ENCODE measurements around the gene BACH1. TPM values are rescaled to one million over a fixed set of nuclear protein-coding genes. Genes with fewer than 3 reads are reported as not detected.
A peak's percentile ranks its signal among the peaks of the same experiment; 100 is the strongest.
"Not testable (repeated sequence)": the region's sequence is repeated elsewhere in the genome, so short reads cannot be mapped to it uniquely, and the experiment has no call there.

Gene BACH1
- total and polyA plus RNA-seq, 2 experiments from 2014 or later, result 23.9 to 52.7 TPM

DNA sequence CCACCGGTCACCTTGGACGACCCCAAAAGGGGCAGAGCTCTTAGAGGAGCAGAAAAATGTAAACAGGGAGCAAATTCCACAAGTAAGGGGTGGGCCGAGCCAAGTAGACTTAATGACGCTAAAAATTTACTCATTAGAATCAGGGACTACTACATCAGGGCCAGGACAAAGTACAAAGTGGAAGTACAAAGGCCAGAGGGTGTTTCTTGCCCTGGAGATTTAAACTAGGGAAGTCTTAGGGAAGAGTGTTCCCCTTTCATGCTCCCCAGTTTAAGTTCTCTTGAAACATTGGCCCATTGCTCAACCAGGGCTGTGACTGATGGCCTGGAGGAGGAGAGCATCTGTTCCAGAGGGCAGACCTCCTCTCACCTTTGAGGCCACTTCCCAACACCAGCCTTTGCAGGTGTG, 48.6 kb downstream of the BACH1 start:
- WGBS, 2 experiments (ENCODE audit: low coverage in 1 of 2, low lambda C conversion rate in 2 of 2, missing lambda C conversion rate in 2 of 2), result 97% methylated on average over 4 of the region's 4 CpGs
- TF ChIP-seq EZH2phosphoT487 (IDR thresholded peaks at IDR 0.05; ENCODE audit: insufficient read depth, low read depth) (no peak), EZH2 (IDR thresholded peaks at IDR 0.05; ENCODE audit: insufficient read depth, poor library complexity, severe bottlenecking) (no peak)

DNA sequence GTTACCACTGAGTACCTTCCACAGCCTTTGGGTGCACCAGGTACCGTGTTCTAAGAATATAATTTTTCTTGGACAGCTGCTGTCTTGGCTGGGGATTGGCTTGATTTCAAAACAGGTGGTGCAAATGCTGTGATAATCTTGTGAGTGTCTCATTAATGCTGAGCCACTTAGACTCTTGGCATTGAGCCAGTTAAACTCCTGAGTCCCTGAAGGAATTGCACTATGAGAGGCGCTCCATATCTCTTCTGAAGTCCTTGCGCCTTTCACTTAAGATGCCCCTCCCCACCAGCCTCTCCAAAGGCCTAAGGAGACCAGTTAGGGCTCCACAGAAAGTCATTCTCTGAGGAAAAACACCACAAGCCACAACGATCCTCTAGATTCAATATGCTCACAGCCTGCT, 51.0 kb downstream of the BACH1 start:
- H3K9ac ChIP-seq, result no peak overlapping the region
- DNase-seq, result no peak
- peaks cover 33% of the 10 kb centered on the region for H3K4me1 ChIP-seq (ENCODE audit: insufficient read depth)
- H3K36me3 ChIP-seq (ENCODE audit: low read depth), result 0 out of 2 replicates have a peak, but pooled peaks cover 8% of the 10 kb centered on the region
- in situ Hi-C loops (cut with MboI), result no loop called here
- peaks cover 78% of the 10 kb centered on the region for H3K79me2 ChIP-seq (ENCODE audit: insufficient read depth)
- WGBS, 2 experiments (ENCODE audit: low coverage in 1 of 2, low lambda C conversion rate in 2 of 2, missing lambda C conversion rate in 2 of 2), result 98 to 100% methylated on average over 4 of the region's 4 CpGs
- no peak overlapping the region for H2AFZ ChIP-seq
- H3K27ac ChIP-seq, result no peak overlapping the region
- H4K20me1 ChIP-seq (ENCODE audit: insufficient read depth), result no peaks in the 10 kb centered on the region
- H3F3A ChIP-seq (ENCODE audit: insufficient read depth), result peaks cover 33% of the 10 kb centered on the region
- H3K4me3 ChIP-seq, result no peak overlapping the region
- H3K9me3 ChIP-seq (ENCODE audit: low read depth), result no peaks in the 10 kb centered on the region
- TF ChIP-seq EZH2phosphoT487 (IDR thresholded peaks at IDR 0.05; ENCODE audit: insufficient read depth, low read depth), result no peak
- no peak for TF ChIP-seq EZH2 (IDR thresholded peaks at IDR 0.05; ENCODE audit: insufficient read depth, poor library complexity, severe bottlenecking)
- H3K4me2 ChIP-seq (ENCODE audit: unreplicated experiment), result no peak overlapping the region
- H3K27me3 ChIP-seq (replicated peaks; ENCODE audit: insufficient read depth), result no peaks in the 10 kb centered on the region
- no peaks in the 10 kb centered on the region for H3K9me2 ChIP-seq (ENCODE audit: insufficient read depth)

More for the DNA sequence above, 48.6 kb downstream of the BACH1 start:
- in situ Hi-C loops (cut with MboI), result no loop called here
- Histone ChIP-seq H3K36me3 (ENCODE audit: low read depth) (no peaks in the 10 kb centered on the region), H3K27me3 (replicated peaks; ENCODE audit: insufficient read depth) (no peaks in the 10 kb centered on the region), H3K9ac (no peak overlapping the region), H4K20me1 (ENCODE audit: insufficient read depth) (no peaks in the 10 kb centered on the region), H3K4me2 (ENCODE audit: unreplicated experiment) (no peak overlapping the region), H3K4me3 (no peak overlapping the region), H3F3A (ENCODE audit: insufficient read depth) (peaks cover 55% of the 10 kb centered on the region), H3K9me3 (ENCODE audit: low read depth) (no peaks in the 10 kb centered on the region), H3K4me1 (ENCODE audit: insufficient read depth) (peaks cover 54% of the 10 kb centered on the region), H3K9me2 (ENCODE audit: insufficient read depth) (no peaks in the 10 kb centered on the region), H3K79me2 (ENCODE audit: insufficient read depth) (peaks cover 68% of the 10 kb centered on the region), H2AFZ (no peak overlapping the region), H3K27ac (peak overlapping the region; percentile 18; the same call in 1 of the 2 replicates)
- DNase-seq, result peak; percentile 4

DNA sequence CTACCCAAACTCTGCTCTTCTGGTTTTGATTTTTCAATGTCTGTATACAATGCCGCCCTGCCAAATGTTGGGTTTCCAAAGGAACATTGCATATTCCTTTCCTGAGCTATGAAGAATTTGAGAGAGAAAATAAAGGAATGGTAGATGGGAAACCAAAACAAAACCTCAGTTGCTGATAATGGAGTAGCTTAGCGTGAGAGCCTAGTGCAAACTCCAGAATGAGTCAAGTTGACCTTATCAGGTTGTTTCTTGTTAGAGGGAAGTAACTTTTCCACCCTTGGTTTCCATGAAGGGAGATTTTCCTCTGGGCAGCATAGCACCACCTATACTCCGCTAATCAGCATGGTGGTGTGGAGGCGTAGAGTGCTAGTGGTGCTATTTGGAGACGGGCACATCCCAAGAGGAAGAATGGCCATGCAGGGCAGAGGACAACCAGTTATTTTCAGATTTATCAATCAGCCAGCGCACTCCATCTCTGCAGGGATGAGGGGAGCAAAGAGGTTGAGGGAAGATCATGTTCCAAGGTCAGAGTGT, 51.6 kb downstream of the BACH1 start:
- Histone ChIP-seq H3K4me1 (ENCODE audit: insufficient read depth) (peaks cover 29% of the 10 kb centered on the region), H2AFZ (no peak overlapping the region), H3K9ac (no peak overlapping the region), H3K27me3 (replicated peaks; ENCODE audit: insufficient read depth) (no peaks in the 10 kb centered on the region), H4K20me1 (ENCODE audit: insufficient read depth) (no peaks in the 10 kb centered on the region), H3K9me3 (ENCODE audit: low read depth) (no peaks in the 10 kb centered on the region), H3K4me2 (ENCODE audit: unreplicated experiment) (no peak overlapping the region), H3F3A (ENCODE audit: insufficient read depth) (peaks cover 27% of the 10 kb centered on the region), H3K4me3 (no peak overlapping the region), H3K79me2 (ENCODE audit: insufficient read depth) (peaks cover 77% of the 10 kb centered on the region), H3K9me2 (ENCODE audit: insufficient read depth) (no peaks in the 10 kb centered on the region), H3K27ac (no peak overlapping the region), H3K36me3 (ENCODE audit: low read depth) (0 out of 2 replicates have a peak, but pooled peaks cover 8% of the 10 kb centered on the region)
- DNase-seq, result no peak
- WGBS, 2 experiments (ENCODE audit: low coverage in 1 of 2, low lambda C conversion rate in 2 of 2, missing lambda C conversion rate in 2 of 2), result 96 to 100% methylated on average over 6 of the region's 6 CpGs
- in situ Hi-C loops (cut with MboI), result no loop called here
- TF ChIP-seq EZH2phosphoT487 (IDR thresholded peaks at IDR 0.05; ENCODE audit: insufficient read depth, low read depth) (no peak), EZH2 (IDR thresholded peaks at IDR 0.05; ENCODE audit: insufficient read depth, poor library complexity, severe bottlenecking) (no peak)

DNA sequence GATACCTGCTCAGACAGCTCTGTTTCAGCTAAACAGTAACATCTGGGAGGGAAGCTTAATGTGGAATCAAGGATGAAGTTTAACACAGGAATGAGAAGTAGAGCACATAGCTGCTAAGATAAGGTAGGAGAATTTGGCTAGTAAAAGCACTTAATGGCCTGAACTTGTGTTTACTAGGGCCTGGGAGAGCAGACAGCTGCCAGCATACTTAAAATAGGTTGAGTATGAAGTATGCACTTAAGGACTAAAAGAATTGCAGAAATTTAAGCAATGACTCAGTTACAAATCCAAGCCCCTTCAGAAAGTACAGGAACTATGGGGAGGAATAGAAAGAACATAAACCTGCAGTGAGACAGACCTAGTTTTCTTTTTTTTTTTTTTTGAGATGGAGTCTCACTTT, 53.0 kb downstream of the BACH1 start:
- Histone ChIP-seq H3K4me3 (no peak overlapping the region), H2AFZ (no peak overlapping the region), H3K79me2 (ENCODE audit: insufficient read depth) (peaks cover 65% of the 10 kb centered on the region), H3K4me1 (ENCODE audit: insufficient read depth) (peaks cover 29% of the 10 kb centered on the region), H3K9ac (no peak overlapping the region), H3K27ac (peak overlapping the region; percentile 24), H4K20me1 (ENCODE audit: insufficient read depth) (no peaks in the 10 kb centered on the region), H3K9me3 (ENCODE audit: low read depth) (no peaks in the 10 kb centered on the region), H3K4me2 (ENCODE audit: unreplicated experiment) (no peak overlapping the region), H3K36me3 (ENCODE audit: low read depth) (0 out of 2 replicates have a peak, but pooled peaks cover 8% of the 10 kb centered on the region), H3K27me3 (replicated peaks; ENCODE audit: insufficient read depth) (no peaks in the 10 kb centered on the region), H3K9me2 (ENCODE audit: insufficient read depth) (no peaks in the 10 kb centered on the region), H3F3A (ENCODE audit: insufficient read depth) (peaks cover 26% of the 10 kb centered on the region)
- TF ChIP-seq EZH2 (IDR thresholded peaks at IDR 0.05; ENCODE audit: insufficient read depth, poor library complexity, severe bottlenecking) (no peak), EZH2phosphoT487 (IDR thresholded peaks at IDR 0.05; ENCODE audit: insufficient read depth, low read depth) (no peak)
- in situ Hi-C loops (cut with MboI), result no loop called here
- peak; percentile 66 for DNase-seq

DNA sequence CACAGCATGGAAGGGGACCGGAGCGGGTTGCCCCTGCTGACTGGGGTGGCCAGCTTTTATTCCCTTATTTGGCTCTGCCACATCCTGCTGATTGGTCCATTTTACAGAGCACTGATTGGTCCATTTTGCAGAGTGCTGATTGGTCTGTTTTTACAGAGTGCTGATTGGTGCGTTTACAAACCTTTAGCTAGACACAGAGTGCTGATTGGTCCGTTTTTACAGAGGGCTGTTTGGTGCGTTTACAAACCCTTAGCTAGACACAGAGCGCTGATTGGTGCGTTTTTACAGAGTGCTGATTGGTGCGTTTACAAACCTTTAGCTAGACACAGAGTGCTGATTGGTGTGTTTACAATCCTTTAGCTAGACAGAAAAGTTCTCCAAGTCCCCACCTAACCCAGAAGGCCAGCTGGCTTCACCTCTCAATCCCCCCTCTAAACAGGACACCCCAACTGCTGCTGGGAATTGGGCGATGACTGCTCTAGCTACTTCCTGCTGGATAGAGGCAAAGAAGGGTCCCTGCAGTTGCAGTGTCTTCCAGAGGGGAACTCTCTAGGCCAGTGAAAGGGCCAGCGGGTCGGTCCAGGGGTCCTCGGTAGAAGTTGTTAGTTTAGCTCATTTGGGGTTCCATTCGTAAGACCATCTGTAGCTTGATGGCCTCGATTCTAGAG, 56.5 kb downstream of the BACH1 start:
- in situ Hi-C loops (cut with MboI); DNase-seq; H2AFZ ChIP-seq; H3K9ac ChIP-seq; H3K9me2 ChIP-seq (ENCODE audit: insufficient read depth); H3K27ac ChIP-seq; H3K4me3 ChIP-seq; H3K9me3 ChIP-seq (ENCODE audit: low read depth); H3K36me3 ChIP-seq (ENCODE audit: low read depth); H3K4me2 ChIP-seq (ENCODE audit: unreplicated experiment); H3K27me3 ChIP-seq (replicated peaks; ENCODE audit: insufficient read depth); H4K20me1 ChIP-seq (ENCODE audit: insufficient read depth): not testable (repeated sequence)
- 97 to 99% methylated on average over 13 to 14 of the region's 14 CpGs for WGBS, 2 experiments (ENCODE audit: low coverage in 1 of 2, low lambda C conversion rate in 2 of 2, missing lambda C conversion rate in 2 of 2)
- peaks cover 22% of the 10 kb centered on the region for H3K4me1 ChIP-seq (ENCODE audit: insufficient read depth)
- H3K79me2 ChIP-seq (ENCODE audit: insufficient read depth), result peaks cover 35% of the 10 kb centered on the region
- H3F3A ChIP-seq (ENCODE audit: insufficient read depth), result peaks cover 19% of the 10 kb centered on the region

DNA sequence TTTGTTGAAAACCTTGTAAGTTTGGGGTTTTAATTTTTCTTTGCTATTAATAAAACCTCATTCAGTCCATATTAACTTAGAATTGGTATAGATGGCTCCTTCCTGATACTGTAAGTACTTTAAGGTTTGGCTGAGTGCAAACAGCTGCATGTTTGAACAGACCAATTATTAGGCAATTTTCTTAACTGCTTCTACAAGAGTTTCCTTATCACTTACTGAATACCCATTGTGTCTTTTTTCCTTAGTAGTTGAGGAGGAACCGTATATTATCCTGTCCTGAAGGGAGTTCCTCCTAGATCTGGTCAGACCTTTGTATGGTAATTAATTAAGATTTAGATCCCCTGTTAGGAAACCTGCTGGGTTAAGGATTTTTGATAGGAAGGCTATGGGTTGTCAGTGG, 57.6 kb downstream of the BACH1 start:
- H3K4me2 ChIP-seq (ENCODE audit: unreplicated experiment); H3K9ac ChIP-seq; H3K9me3 ChIP-seq (ENCODE audit: low read depth); in situ Hi-C loops (cut with MboI); H3F3A ChIP-seq (ENCODE audit: insufficient read depth); H3K27ac ChIP-seq; H2AFZ ChIP-seq; H4K20me1 ChIP-seq (ENCODE audit: insufficient read depth); H3K9me2 ChIP-seq (ENCODE audit: insufficient read depth); H3K4me3 ChIP-seq; H3K27me3 ChIP-seq (replicated peaks; ENCODE audit: insufficient read depth); DNase-seq; H3K36me3 ChIP-seq (ENCODE audit: low read depth): not testable (repeated sequence)
- H3K4me1 ChIP-seq (ENCODE audit: insufficient read depth), result peaks cover 17% of the 10 kb centered on the region
- 100% methylated on average over 1 of the region's 1 CpG for WGBS, 2 experiments (ENCODE audit: low coverage in 1 of 2, low lambda C conversion rate in 2 of 2, missing lambda C conversion rate in 2 of 2)
- peaks cover 31% of the 10 kb centered on the region for H3K79me2 ChIP-seq (ENCODE audit: insufficient read depth)

DNA sequence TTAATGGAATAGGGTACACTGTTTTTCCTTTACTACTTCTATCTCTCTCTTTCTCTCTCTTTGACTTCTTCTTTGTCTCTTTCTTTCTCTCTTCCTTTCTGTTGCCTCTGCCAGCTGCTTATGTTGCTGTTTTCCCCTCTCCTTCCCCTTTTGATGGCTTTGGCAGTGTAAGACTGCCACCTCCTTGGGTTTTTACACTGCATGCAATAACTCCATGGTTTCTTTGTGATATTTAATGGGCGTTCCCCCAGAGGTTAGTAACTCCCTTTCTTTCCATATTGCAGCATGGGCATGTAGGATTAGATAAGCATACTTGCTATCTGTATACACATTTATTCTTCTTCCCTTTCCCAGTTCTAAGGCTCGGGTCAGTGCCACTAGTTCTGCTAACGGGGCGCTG, 58.1 kb downstream of the BACH1 start:
- H3K36me3 ChIP-seq (ENCODE audit: low read depth); H3K27me3 ChIP-seq (replicated peaks; ENCODE audit: insufficient read depth); H2AFZ ChIP-seq; H3K9me2 ChIP-seq (ENCODE audit: insufficient read depth); H3K27ac ChIP-seq; DNase-seq; H3K4me3 ChIP-seq; H3K4me2 ChIP-seq (ENCODE audit: unreplicated experiment); in situ Hi-C loops (cut with MboI); H3K9me3 ChIP-seq (ENCODE audit: low read depth); H4K20me1 ChIP-seq (ENCODE audit: insufficient read depth); H3K9ac ChIP-seq; H3F3A ChIP-seq (ENCODE audit: insufficient read depth): not testable (repeated sequence)
- H3K79me2 ChIP-seq (ENCODE audit: insufficient read depth), result peaks cover 31% of the 10 kb centered on the region
- 98% methylated on average over 4 of the region's 4 CpGs for WGBS, 2 experiments (ENCODE audit: low coverage in 1 of 2, low lambda C conversion rate in 2 of 2, missing lambda C conversion rate in 2 of 2)
- H3K4me1 ChIP-seq (ENCODE audit: insufficient read depth), result peaks cover 13% of the 10 kb centered on the region; the same call in 1 of the 2 replicates
